Uterus (tissue), 2 donors: Measurements from ENCODE around the gene FAR2.

Experiments
- CTCF ChIP-seq, 4 experiments: fragments of 200-600 bp in 2 of 4; fragments of 450-650 bp in 2 of 4; sonication (generic) in 2 of 4; IDR thresholded peaks; one replicate each; pipeline ENCODE4 v1.5.1; 2016 to 2019; ENCODE audit warnings: antibody characterized with exemption in 4 of 4, mild to moderate bottlenecking in 2 of 4, moderate library complexity in 1 of 4
- POLR2A ChIP-seq, 2 donors: fragments of 450-650 bp; IDR thresholded peaks; one replicate each; pipeline ENCODE4 v1.6.1; 2016; ENCODE audit warnings: antibody characterized with exemption in 2 of 2, mild to moderate bottlenecking in 1 of 2, moderate library complexity in 1 of 2

- TF ChIP-seq CTCF (IDR thresholded peaks at IDR 0.05) = no peak
- no peak for TF ChIP-seq POLR2A (IDR thresholded peaks at IDR 0.05)
These were observed 38.7 kb downstream of the FAR2 start for GRCh38 chr12:29187756-29188155.
